HepG2 (cell line): ENCODE measurements around the gene HMMR. TPM values are rescaled to one million over a fixed set of nuclear protein-coding genes. Genes with fewer than 3 reads are reported as not detected.
A peak's percentile ranks its signal among the peaks of the same experiment; 100 is the strongest.

Source experiments
- ATAC-seq: fragments of 200-7000 bp; cut with Tn5 transposase; 3 replicates; pipeline ENCODE4 v1.9.1; 2020; ENCODE audit warnings: mild to moderate bottlenecking, moderate library complexity
- BruUV-seq: library from RNA; stranded (reverse); fragments of 400-500 nt; replicated peaks from 2 replicates; lab custom pipeline; 2021; lab: Mats Ljungman, UMichigan
- CTCF ChIA-PET: fragments of 300-600 bp; formaldehyde crosslinking; extraction: SDS; loops from one replicate; lab custom pipeline; 2021; ENCODE audit warnings: low total read pairs, inconsistent platforms, low intra/inter-chr PET ratio; lab: Yijun Ruan, JAX
- POLR2A ChIA-PET: fragments of 350-600 bp; sonication (Branson Sonifier 250); formaldehyde crosslinking; loops from one replicate; lab custom pipeline; 2020; ENCODE audit warnings: antibody characterized with exemption, inconsistent platforms; lab: Yijun Ruan, JAX
- DNase-seq: peaks from one replicate; pipeline ENCODE4 v3.0.0-alpha.2; 2015; ENCODE audit warnings: low spot score
- FAIRE-seq: peaks from 3 replicates; lab custom pipeline; 2011; peaks lifted over from hg19 to GRCh38; lab: Jason Lieb, UNC
- H2AFZ ChIP-seq: one replicate; pipeline ENCODE4 v1.6.1; 2011; ENCODE audit warnings: low read length, inconsistent platforms
- H3K27ac ChIP-seq: fragments of 300-600 bp; 3 replicates; pipeline ENCODE4 v1.8.0; 2011; ENCODE audit warnings: mixed run types, mild to moderate bottlenecking, mixed read lengths, low read length, inconsistent platforms; ENCODE audit not compliant: insufficient read depth; ENCODE audit errors: extremely low read length
- H3K27me3 ChIP-seq, 2 experiments: fragments of 200-600 bp in 1 of 2; 2 replicates in 1 of 2; 3 replicates in 1 of 2; pipeline versions ENCODE4 v1.6.0 to v1.8.0; 2011; ENCODE audit warnings: low read length in 2 of 2, mild to moderate bottlenecking in 2 of 2, moderate library complexity in 2 of 2, inconsistent platforms in 1 of 2; ENCODE audit not compliant: insufficient read depth in 2 of 2, control insufficient read depth in 1 of 2
- H3K36me3 ChIP-seq, 2 experiments: fragments of 200-600 bp in 1 of 2; replicated peaks in 1 of 2; 2 replicates in 1 of 2; 3 replicates in 1 of 2; pipeline versions ENCODE4 v1.5.1 to v1.8.0; 2011; ENCODE audit warnings: low read length in 2 of 2, inconsistent platforms in 1 of 2; ENCODE audit not compliant: insufficient read depth in 2 of 2, control insufficient read depth in 1 of 2
- H3K4me1 ChIP-seq: 2 replicates; pipeline ENCODE4 v1.5.1; 2012; ENCODE audit warnings: low read length, inconsistent platforms; ENCODE audit not compliant: insufficient read depth
- H3K4me2 ChIP-seq: 2 replicates; pipeline ENCODE4 v1.6.0; 2011; ENCODE audit warnings: low read depth, low read length, inconsistent platforms
- H3K4me3 ChIP-seq, 3 experiments: fragments of 200-600 bp in 1 of 3; sonication (generic), shearing (Covaris generic) in 1 of 3; replicated peaks in 1 of 3; 2 replicates each; pipeline ENCODE4 v1.5.1; 2011 to 2016; ENCODE audit warnings: low read length in 3 of 3, inconsistent platforms in 2 of 3, low read depth in 2 of 3, mild to moderate bottlenecking in 2 of 3, control low read depth in 1 of 3, mixed read lengths in 1 of 3; ENCODE audit not compliant: insufficient read depth in 1 of 3
- H3K79me2 ChIP-seq: one replicate; pipeline ENCODE4 v1.6.1; 2011; ENCODE audit warnings: low read length, inconsistent platforms; ENCODE audit not compliant: insufficient read depth
- H3K9ac ChIP-seq: 2 replicates; pipeline ENCODE4 v1.6.0; 2011; ENCODE audit warnings: mild to moderate bottlenecking, low read depth, low read length, inconsistent platforms; ENCODE audit not compliant: insufficient read depth
- H3K9me3 ChIP-seq: 2 replicates; pipeline ENCODE4 v1.5.1; 2012; ENCODE audit warnings: mild to moderate bottlenecking, low read length
- H4K20me1 ChIP-seq: 2 replicates; pipeline ENCODE4 v1.6.0; 2011; ENCODE audit warnings: inconsistent platforms, mild to moderate bottlenecking, low read length, moderate library complexity; ENCODE audit not compliant: insufficient read depth
- CHD4 ChIP-seq: fragments of 200-600 bp; sonication (generic); IDR thresholded peaks from 2 replicates; pipeline ENCODE4 v1.7.0; 2017; ENCODE audit warnings: mild to moderate bottlenecking, low read length, borderline replicate concordance
- EEA1 ChIP-seq: sonication (generic); formaldehyde crosslinking; IDR thresholded peaks from 2 replicates; pipeline ENCODE4 v1.5.1; 2020; ENCODE audit warnings: mild to moderate bottlenecking, missing genetic modification reagents, borderline replicate concordance
- JUND ChIP-seq: sonication (generic); formaldehyde crosslinking; IDR thresholded peaks from 2 replicates; pipeline ENCODE4 v1.8.0; 2022; ENCODE audit warnings: mild to moderate bottlenecking, missing genetic modification reagents
- NBN ChIP-seq: fragments of 450-650 bp; conservative IDR thresholded peaks from 2 replicates; pipeline ENCODE4 v1.6.1; 2017
- PRMT3 ChIP-seq: sonication (generic); formaldehyde crosslinking; IDR thresholded peaks from 2 replicates; pipeline ENCODE4 v1.8.1; 2022; ENCODE audit warnings: low read depth, mild to moderate bottlenecking, moderate library complexity, missing genetic modification reagents, borderline replicate concordance
- RFX1 ChIP-seq: fragments of 450-650 bp; IDR thresholded peaks from 2 replicates; pipeline ENCODE4 v1.6.1; 2017
- ZMAT3 ChIP-seq: sonication (generic); formaldehyde crosslinking; conservative IDR thresholded peaks from 2 replicates; pipeline ENCODE4 v1.7.0; 2021; ENCODE audit warnings: missing genetic modification reagents
- ZNF230 ChIP-seq: sonication (generic); formaldehyde crosslinking; IDR thresholded peaks from 2 replicates; pipeline ENCODE4 v1.4.0; 2020; ENCODE audit warnings: mild to moderate bottlenecking, missing genetic modification reagents
- ZNF24 ChIP-seq: fragments of 450-650 bp; IDR thresholded peaks from 2 replicates; pipeline ENCODE4 v1.6.1; 2017; ENCODE audit warnings: antibody characterized with exemption, mild to moderate bottlenecking
- ZNF468 ChIP-seq: sonication (generic); formaldehyde crosslinking; IDR thresholded peaks from 2 replicates; pipeline ENCODE4 v1.8.0; 2022; ENCODE audit warnings: mild to moderate bottlenecking, moderate library complexity, missing genetic modification reagents
- ZNF7 ChIP-seq: IDR thresholded peaks from 2 replicates; pipeline ENCODE4 v1.6.1; 2016; ENCODE audit warnings: missing biosample characterization, missing genetic modification reagents
- ZNF891 ChIP-seq: sonication (generic); formaldehyde crosslinking; IDR thresholded peaks from 2 replicates; pipeline ENCODE4 v1.5.0; 2020; ENCODE audit warnings: mild to moderate bottlenecking, missing genetic modification reagents
- in situ Hi-C: cut with HindIII; loops from 2 replicates; pipeline ENCODE4 v1.10.0; 2017; ENCODE audit warnings: low pct_unique_long_range_greater_than_20kb; ENCODE audit not compliant: extremely low pct_ligation_motif_present
- intact Hi-C: fragments of 100-400 bp; cut with micrococcal nuclease; formaldehyde crosslinking; loops from one replicate; pipeline ENCODE4 v1.10.0; 2022; ENCODE audit not compliant: unreplicated experiment
- polyA plus RNA-seq, 8 experiments: library from polyadenylated mRNA; depleted of rRNA in 3 of 8; stranded (reverse) in 7 of 8; unstranded in 1 of 8; fragments of >200 nt; fragmentation: Illumina TruSeq in 4 of 8; extraction: Trizol in 4 of 8; gene quantifications; 2 replicates each; pipeline versions ENCODE4 v1.2.1 to v1.2.3, GENCODE V29; 2011 to 2016; ENCODE audit warnings: low read depth in 4 of 8, missing spikeins in 1 of 8, mixed read lengths in 1 of 8; ENCODE audit not compliant: insufficient read depth in 1 of 8
- total RNA-seq, 5 experiments: library from RNA; depleted of rRNA; stranded (reverse); fragments of >200 nt; fragmentation: Illumina TruSeq; extraction: Trizol; gene quantifications; 2 replicates each; pipeline ENCODE4 v1.2.3, GENCODE V29; 2016; ENCODE audit warnings: low read depth in 1 of 5

Gene HMMR
- total and polyA plus RNA-seq, 2 of the 13 experiments (the other 11 are each of a cell fraction or from before 2014, with no cell fraction given), result 8.5 to 48.3 TPM

DNA sequence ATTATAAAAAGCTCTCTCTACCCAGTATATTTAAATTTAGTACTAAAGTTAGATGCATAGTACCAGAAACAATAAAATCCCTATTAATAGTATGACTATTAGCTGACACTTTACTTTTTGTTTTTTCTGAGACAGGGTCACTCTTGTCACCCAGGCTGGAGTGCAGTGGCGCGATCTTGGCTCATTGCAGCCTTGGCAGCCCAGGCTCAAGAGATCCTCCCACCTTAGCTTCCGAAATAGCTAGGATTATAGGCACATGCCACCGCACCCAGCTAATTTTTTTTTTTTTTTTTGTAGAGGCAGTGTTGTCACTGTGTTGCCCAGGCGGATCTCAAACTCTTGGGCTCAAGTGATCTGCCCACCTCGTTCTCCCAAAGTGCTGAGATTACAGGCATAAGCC is 15.1 kb upstream of the HMMR start (continued):
- TF ChIP-seq ZNF7 (CRISPR knock-in tag), result no peak
- TF ChIP-seq ZNF230, result no peak
- no peak for TF ChIP-seq CHD4
- no peak for TF ChIP-seq ZNF468 (CRISPR knock-in tag)
- no peak for TF ChIP-seq ZMAT3 (CRISPR knock-in tag)
- TF ChIP-seq NBN, result no peak
- no peak for TF ChIP-seq PRMT3 (CRISPR knock-in tag)
- no peak for TF ChIP-seq ZNF891 (CRISPR knock-in tag)

DNA sequence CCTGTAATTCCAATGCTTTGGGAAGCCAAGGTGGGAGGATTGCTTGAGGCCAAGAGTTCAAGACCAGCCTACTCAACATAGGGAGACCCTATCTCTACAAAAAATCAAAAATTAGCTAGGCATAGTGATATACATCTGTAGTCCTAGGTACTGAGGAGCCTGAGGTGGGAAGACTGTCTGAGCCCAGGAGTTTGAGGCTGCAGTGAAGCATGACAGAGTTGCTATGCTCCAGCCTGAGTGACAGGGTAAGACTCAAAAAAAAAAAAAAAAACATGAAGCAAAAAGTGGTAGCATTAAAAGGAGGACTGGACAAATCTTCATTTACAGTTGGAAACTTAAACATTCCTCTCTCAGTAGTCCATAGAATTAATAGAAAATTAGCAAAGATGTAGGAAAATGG is 13.2 kb upstream of the HMMR start:
- H3K36me3 ChIP-seq, result peaks cover 2 to 28% of the 10 kb centered on the region in 2 experiments; a peak in 3 of 5 replicates
- no peaks in the 10 kb centered on the region for H3K9me3 ChIP-seq
- no peaks in the 10 kb centered on the region for H3K79me2 ChIP-seq
- H2AFZ ChIP-seq, result no peak overlapping the region
- no peak overlapping the region for H3K4me3 ChIP-seq
- H3K27ac ChIP-seq, result no peak overlapping the region
- no peaks in the 10 kb centered on the region for H3K4me1 ChIP-seq
- 0 out of 3 replicates have a peak, but pooled peaks have one; percentile 27 for ATAC-seq
- no peak for TF ChIP-seq RFX1
- no peak for TF ChIP-seq EEA1
- no peak for TF ChIP-seq JUND (CRISPR knock-in tag)
- no peak for TF ChIP-seq ZNF24
- H3K4me2 ChIP-seq, result no peak overlapping the region
- H3K27me3 ChIP-seq, result no peaks in the 10 kb centered on the region
- ChIA-PET CTCF (no interaction called here), POLR2A (interaction anchor here (1.2 to 4.5 kb wide), 2 partner anchors 10 to 12 kb away, joined by 3 to 23 read pairs; partner anchors contain the start of genes HMMR and NUDCD2)
- no peak overlapping the region for H3K9ac ChIP-seq
- BruUV-seq, result no TSS peak
- no peaks in the 10 kb centered on the region for H4K20me1 ChIP-seq
- DNase-seq, result no peak
- no peak for FAIRE-seq
- in situ Hi-C loops, result no loop called here
- intact Hi-C loops, result no loop called here
